Thyroid gland (tissue), 4 donors: Measurements from ENCODE around the gene C19orf47.

ENCODE experiments used
- CTCF ChIP-seq, 6 experiments: fragments of 200-600 bp in 3 of 6; fragments of 450-650 bp in 3 of 6; sonication (generic) in 3 of 6; IDR thresholded peaks; one replicate each; pipeline ENCODE4 v1.5.1; 2016 to 2019; ENCODE audit warnings: antibody characterized with exemption in 6 of 6, mild to moderate bottlenecking in 2 of 6, inconsistent platforms in 1 of 6, moderate library complexity in 1 of 6
- POLR2A ChIP-seq, 2 donors: fragments of 450-650 bp; IDR thresholded peaks; one replicate each; pipeline ENCODE4 v1.6.1; 2017; ENCODE audit warnings: antibody characterized with exemption in 2 of 2, mild to moderate bottlenecking in 2 of 2, moderate library complexity in 1 of 2

GRCh38 chr19:40390084-40390742, 42.0 kb upstream of the C19orf47 start, which contains the start of gene HIPK4:
- TF ChIP-seq POLR2A (IDR thresholded peaks at IDR 0.05) (no peak), CTCF (IDR thresholded peaks at IDR 0.05) (no peak)
